Esophagus squamous epithelium (tissue), 4 donors: ENCODE measurements around the gene GRIK4.

Experiments used
- CTCF ChIP-seq, 6 experiments: fragments of 450-650 bp in 4 of 6; fragments of 200-600 bp in 2 of 6; sonication (generic) in 2 of 6; IDR thresholded peaks; one replicate each; pipeline ENCODE4 v1.5.1; 2016 to 2019; ENCODE audit warnings: antibody characterized with exemption in 6 of 6, mild to moderate bottlenecking in 4 of 6, moderate library complexity in 4 of 6
- POLR2A ChIP-seq, 4 donors: fragments of 450-650 bp; IDR thresholded peaks; one replicate each; pipeline ENCODE4 v1.6.1; 2017; ENCODE audit warnings: antibody characterized with exemption in 4 of 4, mild to moderate bottlenecking in 4 of 4, moderate library complexity in 3 of 4

DNA sequence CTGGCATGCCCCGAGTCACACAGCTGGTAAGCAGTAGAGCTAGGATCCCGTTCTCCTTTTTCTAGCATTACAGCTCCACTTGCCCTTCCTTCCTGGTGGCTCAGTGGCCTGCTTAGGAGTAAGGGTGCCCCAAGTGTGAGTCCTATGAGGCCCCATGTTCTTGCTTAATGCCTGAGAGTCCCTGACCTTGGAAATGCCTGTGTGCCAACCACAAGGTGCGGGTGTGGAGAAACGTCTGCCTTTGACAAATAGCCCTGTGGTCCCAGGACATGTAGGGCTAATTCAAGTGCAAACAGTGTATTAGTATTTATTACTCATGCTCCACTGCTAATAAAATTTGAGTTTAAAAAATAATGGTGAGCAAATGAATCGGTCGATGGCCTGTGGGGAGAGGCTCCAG lies 18.4 kb downstream of the GRIK4 start:
- TF ChIP-seq CTCF (IDR thresholded peaks at IDR 0.05) (no peak), POLR2A (IDR thresholded peaks at IDR 0.05) (no peak)
